SIG-M5 treated with dmso at 0.1 percent for 504 hours (cell line): ENCODE data around the gene MICAL2.

Experiments
- DNase-seq: peaks from one replicate; lab custom pipeline; 2025; ENCODE audit not compliant: unreplicated experiment; lab: John Stamatoyannopoulos, UW

MICAL2 gene

DNA sequence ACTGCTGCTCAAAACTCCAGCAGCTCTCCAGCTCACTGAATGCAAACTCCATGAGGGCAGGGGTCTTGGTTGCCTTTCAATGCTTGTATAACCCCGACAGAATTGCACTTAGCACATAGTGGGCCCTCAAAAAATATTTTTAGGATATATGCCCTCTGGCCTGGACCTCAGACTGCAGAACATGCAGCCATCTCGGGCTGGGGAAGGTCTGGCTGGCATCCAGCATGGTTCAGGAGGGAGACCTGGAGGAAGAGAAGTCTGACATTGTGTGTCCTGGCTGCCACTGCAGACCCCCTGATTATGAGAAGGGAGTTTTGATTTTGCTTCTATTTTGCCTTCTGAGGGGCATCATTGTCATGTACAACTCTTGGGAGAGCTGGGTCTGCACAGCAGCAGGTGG lies 157.5 kb downstream of the MICAL2 start:
- DNase-seq, result no peak

DNA sequence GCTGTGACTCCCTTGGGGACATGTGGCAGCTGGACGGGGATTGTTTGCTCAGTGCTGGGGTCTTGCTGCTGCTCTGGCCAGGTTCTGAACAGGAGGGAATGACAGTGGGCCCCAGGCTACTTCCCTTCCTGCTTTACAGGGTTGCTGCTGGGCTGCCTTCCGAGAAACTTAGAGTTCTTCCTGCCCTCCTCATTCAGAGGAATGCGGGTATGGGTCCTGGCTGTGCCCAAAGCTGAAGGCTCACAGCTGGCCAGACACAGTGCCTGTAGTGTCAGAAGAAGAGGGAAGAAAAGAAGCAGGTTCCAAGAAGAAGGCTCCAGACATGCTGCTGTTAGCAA lies 158.7 kb downstream of the MICAL2 start:
- DNase-seq, result no peak

DNA sequence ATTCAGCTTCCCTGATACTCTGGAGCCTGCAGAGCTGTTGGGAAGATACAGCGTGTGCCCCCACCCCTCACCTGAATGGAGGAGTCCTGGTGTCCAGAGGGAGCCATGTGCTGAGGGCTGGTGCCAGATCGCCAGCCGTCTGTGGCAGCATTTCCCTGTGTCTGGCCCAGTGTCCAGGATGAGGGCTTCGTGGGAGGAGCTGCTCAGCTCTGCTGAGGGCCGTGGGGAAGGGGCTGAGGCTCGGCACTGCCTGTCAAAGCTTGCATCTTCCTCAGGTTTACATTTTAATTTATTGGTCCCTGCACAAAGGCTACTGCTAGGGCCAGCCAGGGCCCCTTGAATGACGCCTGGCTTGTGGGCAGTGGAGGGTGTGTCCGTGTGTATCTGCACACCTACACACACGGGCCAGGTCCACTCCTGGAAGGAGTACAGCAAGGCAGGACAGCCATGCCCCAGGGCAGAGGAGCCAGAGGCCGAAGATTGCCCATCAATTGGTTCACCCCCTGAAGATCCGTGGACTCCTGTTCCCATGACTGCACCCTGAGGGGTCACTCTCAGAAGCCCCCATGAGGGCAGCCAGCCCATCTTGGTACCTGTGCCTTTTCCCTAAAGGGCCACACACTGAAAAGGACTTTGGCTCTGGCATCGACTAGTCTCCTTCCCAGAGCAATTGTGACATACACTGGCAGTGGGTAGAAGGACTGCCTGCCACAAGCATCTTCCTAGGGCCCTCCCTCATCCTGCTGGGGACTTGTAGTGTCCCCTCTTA lies 159.2 kb downstream of the MICAL2 start:
- no peak for DNase-seq

DNA sequence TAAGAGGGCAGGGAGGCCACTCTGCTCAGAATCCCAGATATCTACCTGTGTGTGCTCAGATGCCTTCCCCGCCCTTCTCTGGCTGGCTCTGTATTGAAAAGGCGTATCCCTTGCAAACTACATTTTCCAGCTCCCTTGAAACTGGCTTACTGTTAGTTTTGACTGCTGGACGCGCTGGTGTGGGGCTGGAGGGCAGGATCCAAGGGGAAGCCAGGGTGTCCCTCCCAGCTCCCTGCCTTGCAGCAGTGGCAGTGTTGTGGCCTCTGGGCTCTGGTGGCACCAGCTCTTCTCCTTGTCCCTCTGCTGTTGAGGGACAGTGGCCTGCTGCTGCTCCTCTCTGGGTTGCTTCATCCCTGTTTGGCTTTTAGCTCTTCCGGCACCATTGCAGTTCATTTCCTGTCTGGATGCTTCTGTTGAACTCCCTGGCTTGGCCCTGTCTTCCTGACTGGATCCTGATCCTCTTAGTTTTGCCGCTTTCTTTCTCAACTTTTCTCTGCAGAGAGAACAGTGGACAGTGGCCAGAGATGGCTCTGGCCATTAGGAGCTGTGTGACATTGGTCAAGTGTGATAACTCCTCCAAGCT lies 159.9 kb downstream of the MICAL2 start:
- no peak for DNase-seq

DNA sequence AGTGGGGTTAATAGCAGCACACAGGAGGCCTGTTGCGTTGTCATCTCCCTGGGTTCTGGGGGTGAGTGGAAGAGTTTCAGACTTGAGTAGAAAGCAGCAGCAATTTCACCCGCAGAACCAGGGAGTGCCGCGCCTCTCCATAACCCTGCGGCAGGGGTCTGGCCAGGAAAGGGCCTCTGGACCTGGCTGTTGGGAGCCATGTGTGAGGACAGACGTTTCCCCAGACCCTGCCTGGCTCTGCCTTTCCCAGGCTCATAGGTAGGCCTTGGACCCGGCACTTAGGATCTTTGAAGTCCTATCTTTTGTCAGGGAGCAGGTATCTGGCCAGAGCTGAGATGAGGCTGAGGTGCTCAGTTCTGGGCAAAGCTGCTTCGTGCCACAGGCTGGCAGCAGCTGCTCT lies 160.4 kb downstream of the MICAL2 start:
- DNase-seq, result no peak

DNA sequence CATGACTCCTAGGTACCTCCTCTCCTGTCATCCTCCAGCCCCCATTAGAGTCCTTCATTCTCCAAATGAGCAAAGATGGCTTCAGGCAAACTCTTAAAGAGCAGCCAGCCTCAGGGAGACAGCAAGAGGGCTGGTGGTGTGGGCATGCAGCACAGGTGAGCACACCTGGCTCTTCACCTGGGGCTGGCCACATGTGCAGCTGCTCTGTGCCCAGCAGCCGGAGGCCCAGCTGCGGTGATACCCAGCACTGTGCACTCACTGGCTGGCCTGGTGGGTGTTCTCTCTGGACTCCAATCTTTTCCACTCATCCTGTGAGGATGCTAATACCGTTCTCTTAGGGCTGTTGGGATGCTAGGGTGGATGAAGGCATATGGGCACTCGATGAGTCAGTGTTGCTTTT lies 160.9 kb downstream of the MICAL2 start:
- no peak for DNase-seq

DNA sequence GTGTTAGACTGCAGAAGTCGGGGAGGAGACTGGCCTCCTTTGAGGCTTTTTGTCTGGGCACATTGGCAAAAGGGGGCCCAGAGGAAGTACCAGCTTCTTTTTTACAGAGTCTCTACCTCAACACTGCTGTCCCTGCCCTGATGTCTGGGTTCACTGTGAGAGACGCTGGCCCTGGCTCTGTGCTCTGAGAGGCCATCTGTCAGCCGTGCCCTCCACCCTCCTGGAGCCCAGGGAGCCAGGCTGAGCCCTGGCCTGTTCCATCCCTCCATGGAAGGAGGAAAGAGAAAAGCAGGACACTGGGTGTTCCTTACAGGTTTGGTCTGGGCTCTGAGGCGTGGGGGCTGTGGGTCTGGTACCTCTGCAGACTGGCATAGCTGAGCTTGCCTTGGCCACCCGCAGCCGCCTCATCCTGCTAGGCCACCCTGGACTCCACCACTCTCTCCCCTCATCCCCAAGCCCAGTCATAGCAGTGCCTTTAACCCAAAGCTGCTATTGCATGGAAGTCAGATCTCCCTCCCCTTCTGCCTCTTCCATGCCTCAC lies 161.5 kb downstream of the MICAL2 start:
- DNase-seq, result no peak

DNA sequence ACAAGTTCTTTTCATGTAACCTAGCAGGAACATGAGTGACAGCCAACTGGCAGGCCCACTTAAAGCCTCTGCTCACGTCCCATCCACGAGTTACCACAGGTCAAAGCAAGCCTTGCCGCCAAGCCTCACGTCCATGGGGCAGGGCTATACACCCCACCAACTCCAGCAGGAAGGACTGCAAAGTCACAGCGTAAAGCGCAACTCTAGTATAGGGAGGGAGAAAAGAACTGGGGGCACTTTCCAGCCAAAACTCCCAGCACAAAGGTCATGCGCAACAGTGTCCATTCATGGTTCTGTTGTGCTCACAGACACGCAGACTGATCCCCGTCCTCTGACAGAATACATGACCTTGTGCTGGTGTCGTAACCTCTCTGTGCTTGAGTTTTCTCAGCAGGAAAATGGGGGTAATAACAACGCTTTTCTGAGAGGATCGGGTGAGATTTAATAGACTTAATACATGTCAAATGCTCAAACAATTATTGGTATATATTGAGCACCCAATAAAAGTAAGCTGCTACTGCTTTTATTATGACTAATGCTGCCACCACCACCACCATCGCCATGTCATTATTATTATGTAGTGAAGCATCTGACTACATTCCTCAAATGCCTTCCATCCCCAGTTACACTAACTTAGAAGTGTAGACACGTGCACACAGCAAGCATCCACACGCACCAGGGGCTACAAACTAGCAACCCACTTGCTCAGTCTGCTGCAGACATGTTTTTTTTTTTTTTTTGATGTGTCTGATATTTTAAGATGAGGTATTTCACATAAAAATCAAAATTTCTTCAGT lies 162.6 kb downstream of the MICAL2 start:
- no peak for DNase-seq

DNA sequence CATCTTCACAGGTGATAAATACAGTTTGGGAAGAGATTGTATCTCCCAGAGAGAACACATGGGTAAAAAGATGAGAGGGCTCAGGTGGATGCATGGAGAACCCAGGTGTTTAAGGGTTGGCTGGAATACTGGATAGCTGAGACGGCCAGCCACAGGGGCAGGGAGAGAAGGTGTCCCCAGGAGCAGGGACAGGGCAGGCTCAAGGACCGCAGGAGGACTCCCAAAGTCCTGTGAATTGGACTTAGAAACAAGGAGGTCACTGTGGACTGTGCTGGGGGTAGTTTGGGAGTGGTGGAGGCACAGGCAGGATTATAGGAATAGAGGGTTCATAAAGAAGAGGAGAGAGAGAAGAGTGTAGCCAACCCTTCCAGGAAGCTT lies 163.2 kb downstream of the MICAL2 start:
- DNase-seq, result no peak

DNA sequence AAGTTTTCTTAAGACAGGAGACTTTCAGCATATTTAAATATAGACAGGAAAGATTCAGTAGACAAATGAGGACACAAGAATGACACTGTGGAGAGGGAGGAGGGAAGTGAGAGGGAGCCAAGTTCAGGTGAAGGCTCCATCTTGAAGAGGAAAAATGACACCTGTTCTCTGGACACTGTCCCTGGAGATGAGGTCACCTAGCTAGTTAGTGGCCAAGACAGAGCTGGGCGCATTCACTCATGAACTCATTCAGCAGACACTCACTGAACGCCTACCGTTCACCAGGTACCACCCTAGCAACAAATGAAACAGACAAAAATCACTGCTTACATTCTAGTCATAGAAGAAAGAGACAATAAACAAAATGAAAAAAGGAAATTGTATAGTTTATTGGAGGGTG lies 163.7 kb downstream of the MICAL2 start:
- no peak for DNase-seq

DNA sequence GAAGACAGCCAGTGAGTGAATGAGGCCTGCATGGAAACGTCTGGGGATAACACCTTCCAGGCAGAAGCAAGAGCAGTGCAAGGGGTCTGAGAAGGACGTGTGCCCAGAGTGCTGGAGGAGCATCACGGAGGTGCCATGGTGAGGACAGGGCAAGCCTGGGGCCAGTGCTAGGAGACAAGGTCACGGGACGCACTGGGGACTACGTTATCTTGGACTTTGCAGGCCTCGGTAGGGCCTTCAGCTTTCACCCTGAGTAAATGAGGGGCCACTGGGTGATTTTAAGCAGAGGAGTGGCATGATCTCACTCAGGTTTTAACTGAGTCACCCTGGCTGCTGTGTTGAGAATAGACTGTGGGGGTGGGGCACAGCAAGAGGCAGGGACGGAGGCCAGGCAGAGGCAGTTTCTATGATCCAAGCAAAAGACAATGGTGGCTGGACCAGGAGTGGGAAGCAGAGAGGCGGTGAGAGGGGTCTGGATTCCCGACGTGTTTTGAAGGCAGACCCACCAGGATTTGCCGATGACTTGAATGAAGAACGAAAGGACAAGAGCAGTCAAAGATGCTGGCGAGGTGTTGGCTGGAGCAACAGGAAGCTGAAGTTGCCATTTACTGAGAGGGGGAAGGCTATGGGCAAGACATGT lies 164.3 kb downstream of the MICAL2 start:
- DNase-seq, result no peak

DNA sequence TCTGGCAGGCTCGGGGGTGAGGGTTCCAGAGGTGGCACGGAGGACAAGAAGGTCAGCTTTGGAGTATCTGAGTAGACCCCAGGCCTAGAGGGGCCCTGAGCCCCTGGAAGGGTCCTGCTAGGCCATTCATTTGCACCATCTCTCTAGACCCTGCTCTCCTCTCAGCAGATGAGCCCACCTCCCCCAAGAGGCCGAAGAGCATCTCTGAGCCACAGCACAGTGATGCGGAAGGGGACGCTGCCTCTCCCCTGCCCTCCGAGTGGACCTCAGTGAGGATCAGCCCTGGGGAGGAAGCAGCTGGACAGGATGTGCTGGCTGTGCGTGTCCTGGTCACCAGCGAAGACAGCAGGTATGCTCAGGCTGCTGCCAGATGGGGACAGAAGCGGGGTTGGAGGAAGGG lies 165.4 kb downstream of the MICAL2 start:
- DNase-seq, result no peak

DNA sequence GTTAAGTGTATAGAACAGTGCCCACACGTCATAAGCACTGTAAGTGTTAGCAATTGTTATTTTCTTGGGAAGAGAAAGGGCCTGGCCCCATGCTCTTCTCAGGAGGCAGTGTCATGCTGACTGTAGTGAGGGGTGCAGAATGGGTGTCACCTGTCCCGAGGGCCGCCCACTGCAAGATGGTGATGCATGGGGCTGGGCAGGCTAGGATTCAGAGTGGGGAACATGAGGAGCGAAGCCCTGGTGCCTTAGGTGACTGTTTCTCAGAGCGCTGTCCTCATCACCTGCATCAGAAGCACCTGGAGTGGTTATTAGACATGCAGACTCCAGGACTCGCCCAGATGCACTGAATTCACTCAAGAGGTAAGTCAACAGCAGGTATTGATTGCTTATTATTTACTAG lies 166.0 kb downstream of the MICAL2 start:
- no peak for DNase-seq

DNA sequence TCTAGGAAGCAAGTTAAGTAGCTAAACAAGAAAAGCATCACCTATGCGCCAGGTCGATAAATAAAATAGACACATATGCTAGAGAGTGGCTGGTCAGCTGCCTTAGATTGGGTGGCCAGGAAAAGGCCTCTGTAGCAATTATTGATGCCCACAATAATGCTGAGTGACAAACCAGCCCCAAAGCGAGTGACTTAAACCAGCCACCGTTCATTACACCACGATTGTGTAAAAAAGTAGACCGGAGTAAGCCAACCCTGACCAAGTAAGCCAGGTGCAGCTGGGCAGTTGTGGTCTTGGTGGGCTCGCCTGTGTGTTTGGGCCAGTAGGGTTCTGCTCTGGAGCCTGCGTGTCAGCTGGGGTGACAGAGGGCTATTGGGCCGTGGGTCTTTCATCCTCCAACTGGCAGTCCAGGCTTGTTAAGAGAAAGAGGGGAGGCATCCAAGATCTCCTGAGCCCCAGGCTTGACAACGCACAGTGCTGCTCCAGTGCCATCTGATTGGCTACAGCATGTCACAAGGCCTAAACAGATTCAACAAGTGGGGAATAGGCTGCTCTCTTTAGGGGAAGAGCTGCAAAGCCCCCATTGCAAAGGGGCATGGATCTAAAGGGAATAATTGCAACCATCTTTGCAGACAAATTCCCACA lies 166.6 kb downstream of the MICAL2 start:
- no peak for DNase-seq

DNA sequence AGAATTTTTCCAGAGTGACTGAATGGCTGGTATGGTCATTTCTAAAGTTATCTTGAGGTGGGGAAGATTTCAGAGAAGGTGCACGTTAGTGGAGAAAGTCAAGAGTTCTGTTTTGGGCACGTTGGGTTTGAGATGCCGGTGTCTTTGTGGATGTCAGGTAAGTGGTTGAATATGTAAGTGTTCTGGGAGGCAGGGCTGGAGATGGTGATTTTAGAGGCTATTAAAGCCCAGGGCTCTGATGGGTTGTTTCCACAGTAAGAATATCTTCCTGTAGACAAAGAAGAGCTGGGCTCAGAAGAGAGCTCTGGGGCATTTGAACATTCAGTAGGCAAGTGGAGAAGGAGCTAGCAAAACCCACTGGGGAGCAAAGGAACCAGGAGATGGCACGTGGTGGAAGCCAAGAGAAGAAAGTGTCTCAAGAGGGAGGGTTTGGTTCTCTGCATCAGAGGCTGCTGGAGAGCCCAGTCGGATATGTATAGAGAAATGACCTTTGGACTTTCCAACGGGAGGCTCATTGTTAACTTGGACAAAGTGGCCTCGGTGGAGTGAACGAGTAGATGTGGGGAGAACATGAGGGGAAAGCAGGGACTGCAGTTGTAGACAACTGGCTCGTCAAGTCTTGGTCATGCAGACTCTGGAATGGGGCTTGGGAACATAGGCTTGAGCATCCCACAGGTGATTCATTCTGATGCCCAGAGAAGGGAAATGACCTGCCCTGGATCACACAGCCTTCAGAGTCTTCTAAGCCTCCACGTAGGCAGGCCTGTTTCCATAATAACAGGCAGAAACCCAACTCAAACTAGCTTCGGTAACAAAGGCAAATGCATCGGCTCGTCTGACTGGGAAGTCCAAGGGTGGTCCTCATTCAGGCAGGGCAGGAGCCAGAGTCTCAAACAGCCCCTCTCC lies 168.6 kb downstream of the MICAL2 start:
- no peak for DNase-seq

DNA sequence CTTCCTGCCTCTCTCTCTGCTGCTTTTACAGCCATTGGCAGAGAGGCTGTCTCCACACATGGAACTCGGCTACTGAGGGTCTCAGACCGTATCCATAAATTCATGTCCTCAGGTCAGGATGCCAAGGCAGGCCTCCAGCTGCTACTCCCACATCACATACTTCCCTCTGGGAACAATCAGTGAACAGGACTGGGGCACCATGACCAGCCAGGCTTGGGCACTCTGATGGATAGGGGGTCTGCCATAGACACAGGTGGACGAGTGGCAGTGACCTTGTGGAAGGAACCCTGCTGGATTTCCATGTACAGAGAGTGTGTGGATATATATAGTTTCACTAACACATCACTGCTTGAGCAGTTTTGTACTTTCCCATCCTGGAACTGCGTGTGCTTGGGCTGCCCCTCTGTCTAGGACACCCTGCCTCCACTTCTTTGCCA lies 169.3 kb downstream of the MICAL2 start:
- DNase-seq, result no peak

DNA sequence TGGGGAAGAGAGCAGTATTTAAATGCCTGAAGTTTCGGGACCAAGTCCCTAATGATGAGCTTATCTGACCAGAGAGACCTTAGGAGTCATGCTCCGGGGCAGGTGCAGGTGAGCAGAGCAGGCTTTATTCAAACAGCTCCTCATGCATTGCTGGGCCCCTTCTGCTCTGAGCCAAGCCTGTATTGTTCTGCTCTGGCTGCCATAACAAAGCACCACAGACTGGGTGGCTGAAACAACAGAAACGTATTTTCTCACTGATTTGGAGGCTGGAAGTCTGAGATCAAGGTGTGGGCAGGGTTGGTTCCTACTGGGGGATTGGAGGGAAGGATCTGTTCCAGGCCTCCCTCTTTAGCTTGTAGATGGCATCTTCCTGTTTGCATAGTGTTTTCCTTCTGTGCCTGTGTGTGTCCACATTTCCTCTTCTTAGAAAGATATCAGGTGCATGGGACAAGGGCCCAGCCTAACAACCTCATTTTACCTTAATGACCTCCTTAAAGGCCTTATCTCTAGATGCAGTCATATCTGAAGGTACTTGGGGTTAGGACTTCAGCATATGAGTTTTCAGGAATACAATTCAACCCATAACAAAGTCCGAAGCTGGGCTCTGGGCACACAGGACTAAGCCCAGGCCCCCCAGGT lies 169.9 kb downstream of the MICAL2 start:
- no peak for DNase-seq

DNA sequence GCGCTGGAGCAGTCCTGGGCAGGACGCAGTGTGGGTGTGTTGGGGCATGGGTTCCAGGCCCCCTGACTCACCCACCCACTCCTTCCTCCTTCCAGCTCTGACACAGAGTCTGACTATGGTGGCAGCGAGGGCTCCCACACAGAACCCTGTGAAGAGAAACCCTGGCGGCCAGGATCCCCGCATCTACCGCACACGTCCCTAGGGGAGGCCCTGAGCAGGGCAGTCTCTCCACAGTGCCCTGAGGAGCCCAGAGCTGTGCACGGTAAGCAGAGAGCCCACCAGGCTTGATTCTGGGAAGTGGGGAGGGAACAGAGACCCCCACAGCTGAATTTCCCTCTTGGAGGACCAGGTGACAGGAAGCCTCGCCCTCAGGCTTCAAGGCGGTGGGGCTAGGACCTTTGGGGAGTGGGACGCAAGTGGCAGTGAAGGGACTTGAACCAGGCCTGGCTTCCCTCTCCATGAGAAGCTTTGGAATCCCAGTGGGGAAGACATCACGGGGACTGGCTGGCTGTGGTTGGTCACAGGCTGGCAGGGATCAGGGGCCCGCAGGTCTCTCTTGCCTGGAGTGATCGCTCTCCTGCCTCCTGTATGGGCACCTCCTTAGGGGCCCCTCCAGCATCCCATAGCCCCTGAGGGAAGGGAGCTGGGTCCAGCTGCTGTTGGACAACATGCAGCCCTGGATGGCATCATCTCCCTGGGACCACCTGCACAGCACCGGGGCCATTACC lies 170.6 kb downstream of the MICAL2 start:
- no peak for DNase-seq
